GM13976 (cell line): Measurements from ENCODE around the gene PRG3.

Source experiments
- DNase-seq: peaks from one replicate; pipeline ENCODE4 v3.0.0; 2012; ENCODE audit warnings: low spot score
- in situ Hi-C: fragments of 300-500 bp; cut with MboI; formaldehyde crosslinking; loops from one replicate; pipeline ENCODE4 v1.12.0; 2022; ENCODE audit warnings: low sequenced_read_pairs, mixed read lengths, inconsistent platforms; ENCODE audit not compliant: unreplicated experiment
- TF ChIP-seq, protein P1 (sequence below): IDR thresholded peaks from 2 replicates; pipeline ENCODE4 v1.5.1; 2012; ENCODE audit warnings: borderline replicate concordance, mild to moderate bottlenecking; ENCODE audit not compliant: insufficient read depth; ENCODE audit errors: extremely low read depth, missing control alignments, control extremely low read depth

The PRG3 gene

DNA sequence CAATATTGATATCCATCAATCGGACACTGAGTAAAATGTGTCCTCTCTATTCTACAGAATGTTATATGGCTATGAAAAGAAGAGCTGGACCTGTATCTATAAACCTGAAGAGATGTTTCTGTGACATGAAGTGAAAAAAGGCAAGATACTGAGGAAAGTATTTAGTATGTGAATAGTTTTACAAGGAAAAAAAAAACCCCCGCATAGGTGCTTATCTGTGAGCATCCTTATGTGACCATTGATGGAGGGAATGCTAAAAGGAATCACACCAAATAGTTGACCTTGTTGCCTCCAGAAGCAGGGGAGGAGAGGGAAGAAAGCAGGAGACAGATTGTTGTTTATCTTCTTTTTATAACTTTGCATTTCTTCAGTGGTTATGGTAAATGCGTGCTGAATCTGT, 10.2 kb upstream of the PRG3 start:
- no peak for DNase-seq
- TF ChIP-seq, protein P1, sequence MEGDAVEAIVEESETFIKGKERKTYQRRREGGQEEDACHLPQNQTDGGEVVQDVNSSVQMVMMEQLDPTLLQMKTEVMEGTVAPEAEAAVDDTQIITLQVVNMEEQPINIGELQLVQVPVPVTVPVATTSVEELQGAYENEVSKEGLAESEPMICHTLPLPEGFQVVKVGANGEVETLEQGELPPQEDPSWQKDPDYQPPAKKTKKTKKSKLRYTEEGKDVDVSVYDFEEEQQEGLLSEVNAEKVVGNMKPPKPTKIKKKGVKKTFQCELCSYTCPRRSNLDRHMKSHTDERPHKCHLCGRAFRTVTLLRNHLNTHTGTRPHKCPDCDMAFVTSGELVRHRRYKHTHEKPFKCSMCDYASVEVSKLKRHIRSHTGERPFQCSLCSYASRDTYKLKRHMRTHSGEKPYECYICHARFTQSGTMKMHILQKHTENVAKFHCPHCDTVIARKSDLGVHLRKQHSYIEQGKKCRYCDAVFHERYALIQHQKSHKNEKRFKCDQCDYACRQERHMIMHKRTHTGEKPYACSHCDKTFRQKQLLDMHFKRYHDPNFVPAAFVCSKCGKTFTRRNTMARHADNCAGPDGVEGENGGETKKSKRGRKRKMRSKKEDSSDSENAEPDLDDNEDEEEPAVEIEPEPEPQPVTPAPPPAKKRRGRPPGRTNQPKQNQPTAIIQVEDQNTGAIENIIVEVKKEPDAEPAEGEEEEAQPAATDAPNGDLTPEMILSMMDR: no peak
- in situ Hi-C loops: no loop called here

DNA sequence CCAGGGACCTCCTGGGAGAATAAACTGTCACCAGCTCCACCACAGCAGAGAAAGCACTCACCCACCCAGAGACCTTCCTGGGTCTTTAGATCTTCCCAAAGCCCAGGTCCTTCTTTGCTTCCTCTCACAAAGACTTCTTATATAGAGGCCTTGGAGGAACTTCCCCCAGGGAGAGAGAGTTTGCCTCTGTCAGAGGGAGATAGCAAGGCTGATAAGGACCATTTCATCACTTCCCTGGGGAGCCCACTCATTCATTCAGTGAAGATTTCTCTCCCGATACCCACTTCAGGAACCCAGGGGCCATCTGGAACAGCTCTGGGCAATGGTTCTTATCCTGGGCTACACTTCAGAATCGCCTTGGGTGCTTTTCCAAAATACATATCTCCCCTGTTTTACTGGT, 9.6 kb upstream of the PRG3 start, which contains the start of gene PRG2:
Gene PRG2 (minus strand): TSS at position 116 of the 400 bp plus-strand sequence. CDS start 706 bp downstream, outside the sequence.
- no peak for DNase-seq
- TF ChIP-seq, protein P1: no peak

DNA sequence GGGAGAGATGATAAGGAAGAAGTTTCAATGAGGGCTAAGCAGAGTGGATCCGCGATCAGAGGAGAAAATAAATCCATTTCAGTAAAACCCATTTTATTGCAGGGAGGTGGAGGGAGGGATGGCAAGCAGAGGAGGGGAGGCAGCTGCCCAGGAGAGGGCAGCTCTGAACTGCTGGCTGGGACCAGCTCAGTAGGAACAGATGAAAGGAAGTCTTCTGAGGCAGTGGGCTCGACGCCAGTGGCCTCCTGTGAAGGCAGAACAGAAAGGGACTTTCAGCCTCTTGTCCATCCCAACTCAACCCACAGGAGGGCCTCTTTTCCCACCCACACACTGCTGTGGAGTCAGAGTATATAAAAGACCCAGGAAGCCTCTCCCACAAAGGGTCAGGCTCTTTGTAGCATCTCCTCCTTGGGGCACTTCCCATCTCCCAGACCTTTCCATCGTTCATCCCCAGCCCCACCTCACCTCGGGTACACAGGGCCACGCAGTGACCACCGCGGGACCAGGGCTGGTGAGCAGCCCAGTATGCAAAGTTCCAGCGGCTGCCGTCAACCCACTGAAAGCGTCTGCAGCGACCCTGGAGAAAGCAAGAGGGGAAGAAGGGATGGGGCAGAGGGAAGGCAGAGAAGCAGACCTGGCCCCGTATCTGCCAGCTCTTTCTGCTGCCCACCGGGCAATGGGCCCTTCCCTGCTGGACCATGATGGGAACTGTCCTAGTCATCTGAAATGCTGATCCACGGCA, 6.5 kb upstream of the PRG3 start:
- in situ Hi-C loops: no loop called here
- TF ChIP-seq, protein P1: no peak
- no peak for DNase-seq

More for the DNA sequence above, 9.6 kb upstream of the PRG3 start, which contains the start of gene PRG2:
- in situ Hi-C loops: no loop called here

DNA sequence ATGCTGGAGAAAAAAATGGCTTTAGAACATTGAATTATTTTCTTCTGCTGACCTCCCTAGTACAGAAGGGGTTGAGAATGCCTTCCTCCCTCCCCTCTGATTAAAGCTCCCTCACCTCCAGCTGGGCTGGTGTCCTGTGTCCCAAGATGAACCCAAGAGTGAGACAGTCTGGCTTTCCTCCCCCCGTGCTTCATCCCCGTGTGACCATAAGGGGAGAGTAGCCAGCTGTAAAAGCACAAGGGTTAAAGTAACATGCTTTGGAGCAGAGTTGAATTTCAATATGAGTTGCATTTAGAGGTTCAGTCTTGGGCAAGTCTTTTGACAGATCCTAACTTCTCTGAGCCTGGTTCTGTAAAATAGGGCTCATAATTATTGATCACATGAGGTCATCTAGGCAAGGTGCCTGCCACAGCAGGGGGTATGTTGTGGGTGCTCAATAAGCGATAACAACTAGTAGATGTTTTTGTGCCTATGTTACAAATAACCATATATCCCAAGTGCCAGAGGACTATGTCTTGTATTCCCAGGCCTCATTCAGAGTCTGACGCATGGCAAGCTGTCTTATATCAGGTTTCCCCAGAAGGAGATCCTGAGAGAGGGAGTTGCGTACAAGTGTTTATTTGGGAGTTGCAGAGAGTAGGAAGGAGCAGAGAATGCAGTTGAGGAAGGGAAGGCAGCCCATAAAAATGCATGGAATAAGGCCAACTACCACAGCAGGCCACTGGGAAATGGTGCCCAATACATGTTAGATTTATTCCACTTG, 5.4 kb upstream of the PRG3 start:
- TF ChIP-seq, protein P1: no peak
- no peak for DNase-seq
- in situ Hi-C loops: no loop called here

DNA sequence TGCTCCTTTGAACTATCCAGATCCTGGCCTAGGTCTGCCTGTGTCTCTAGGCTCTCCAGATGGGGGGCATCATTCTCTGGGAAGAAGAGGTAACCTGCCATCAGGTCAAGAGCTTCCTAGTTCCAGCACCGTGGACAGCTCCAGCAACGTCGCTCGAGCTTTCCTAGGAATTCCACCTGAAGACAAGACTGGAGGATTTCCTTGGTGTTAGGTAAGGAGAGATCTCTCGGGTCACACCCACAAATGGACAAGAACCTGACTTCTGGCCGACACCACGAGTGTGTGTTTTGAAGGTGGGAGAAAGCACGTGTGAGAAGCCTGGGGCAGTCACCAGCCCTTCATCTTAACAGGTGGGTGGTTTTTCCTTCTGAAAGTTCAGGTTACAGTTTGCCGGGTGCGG, 1.2 kb downstream of the PRG3 start:
- in situ Hi-C loops: no loop called here
- DNase-seq: no peak
- TF ChIP-seq, protein P1: no peak

DNA sequence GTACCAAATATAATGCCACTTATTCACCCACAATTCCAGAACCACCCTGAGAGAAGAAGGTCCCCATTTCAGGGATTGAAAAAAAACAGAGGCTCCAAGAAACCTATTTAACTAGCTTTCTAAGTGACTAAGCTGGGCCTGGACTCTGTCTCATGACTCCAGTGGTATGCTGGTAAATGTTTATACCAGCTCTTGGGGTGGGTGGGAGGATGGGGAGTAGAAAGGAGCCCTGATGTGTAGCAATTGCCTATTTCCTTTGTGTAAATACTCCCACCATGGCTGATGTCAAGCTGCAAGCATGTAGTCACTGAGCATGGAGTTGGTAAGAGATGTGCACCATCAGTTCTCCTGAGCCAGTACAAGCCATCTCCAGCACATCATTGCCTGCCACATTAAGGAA, 2.8 kb downstream of the PRG3 start:
- TF ChIP-seq, protein P1: no peak
- DNase-seq: no peak
- in situ Hi-C loops: no loop called here
